ENCODE data around the gene ADGRD1.
"Not testable (repeated sequence)": the region's sequence is repeated elsewhere in the genome, so short reads cannot be mapped to it uniquely, and the experiment has no call there.

ADGRD1 gene

DNA sequence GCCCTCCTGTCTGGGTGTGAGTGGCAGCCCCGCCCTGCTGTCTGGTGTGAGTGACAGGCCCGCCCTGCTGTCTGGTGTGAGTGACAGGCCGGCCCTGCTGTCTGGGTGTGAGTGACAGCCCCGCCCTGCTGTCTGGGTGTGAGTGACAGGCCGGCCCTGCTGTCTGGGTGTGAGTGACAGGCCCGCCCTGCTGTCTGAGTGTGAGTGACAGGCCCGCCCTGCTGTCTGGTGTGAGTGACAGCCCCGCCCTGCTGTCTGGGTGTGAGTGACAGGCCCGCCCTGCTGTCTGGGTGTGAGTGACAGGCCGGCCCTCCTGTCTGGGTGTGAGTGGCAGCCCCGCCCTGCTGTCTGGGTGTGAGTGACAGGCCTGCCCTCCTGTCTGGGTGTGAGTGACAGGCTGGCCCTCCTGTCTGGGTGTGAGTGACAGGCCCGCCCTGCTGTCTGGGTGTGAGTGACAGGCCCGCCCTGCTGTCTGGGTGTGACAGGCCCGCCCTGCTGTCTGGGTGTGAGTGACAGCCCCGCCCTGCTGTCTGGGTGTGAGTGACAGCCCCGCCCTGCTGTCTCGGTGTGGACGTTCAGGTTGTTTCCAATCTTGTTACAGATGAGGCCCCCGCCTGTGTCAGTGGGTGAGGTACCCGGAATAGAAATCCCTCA lies 175.4 kb downstream of the ADGRD1 start:
- DNase-seq = not testable (repeated sequence)

DNA sequence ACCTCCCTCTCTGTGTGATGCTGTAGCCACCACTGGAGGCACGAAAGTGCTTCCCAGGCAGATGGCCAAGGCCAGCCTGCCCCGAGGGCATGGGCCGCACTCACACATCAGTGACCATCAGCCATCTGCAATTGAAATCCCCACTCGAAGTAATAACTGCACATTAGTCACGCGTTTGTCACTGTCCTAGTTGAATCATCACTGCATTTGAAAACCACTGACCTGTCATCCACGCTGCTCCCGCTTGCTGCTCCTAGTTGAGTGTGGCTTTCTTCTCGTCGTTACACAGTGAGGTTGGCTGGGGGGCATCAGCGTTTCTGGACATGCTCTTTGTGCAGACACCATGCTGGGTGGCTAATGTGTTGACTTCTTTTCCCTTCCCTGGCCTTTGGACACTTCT lies 176.1 kb downstream of the ADGRD1 start:
- no peak for DNase-seq

DNA sequence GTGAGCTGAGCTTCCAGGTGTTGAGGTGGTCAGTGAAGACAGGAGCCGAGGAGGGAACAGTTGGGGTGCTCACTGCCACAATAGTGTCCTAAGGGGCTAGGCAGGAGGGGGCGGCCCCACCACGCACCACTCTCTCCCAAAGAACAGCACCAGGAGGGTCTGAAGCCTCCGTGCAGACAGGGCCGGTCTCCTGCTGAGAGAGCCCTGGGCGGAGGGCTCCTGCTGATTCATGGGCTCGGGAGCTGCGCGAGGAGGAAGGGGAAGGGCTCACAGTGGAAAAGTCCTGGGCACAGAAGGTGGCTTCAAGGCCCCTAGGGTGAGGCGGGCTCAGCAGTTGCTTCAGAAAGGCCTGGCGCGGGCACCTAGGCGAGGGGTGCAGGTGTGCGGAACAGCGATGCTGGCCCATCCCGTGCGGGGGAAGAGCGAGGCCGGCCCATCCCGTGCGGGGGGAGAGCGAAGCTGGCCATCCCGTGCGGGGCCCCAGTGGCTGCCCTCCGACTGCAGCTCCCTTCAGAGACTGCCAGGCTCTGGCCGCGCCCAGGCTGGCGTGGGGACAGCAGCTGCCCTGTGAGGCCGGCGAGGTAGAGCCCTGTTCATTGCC lies 176.7 kb downstream of the ADGRD1 start:
- DNase-seq = no peak

DNA sequence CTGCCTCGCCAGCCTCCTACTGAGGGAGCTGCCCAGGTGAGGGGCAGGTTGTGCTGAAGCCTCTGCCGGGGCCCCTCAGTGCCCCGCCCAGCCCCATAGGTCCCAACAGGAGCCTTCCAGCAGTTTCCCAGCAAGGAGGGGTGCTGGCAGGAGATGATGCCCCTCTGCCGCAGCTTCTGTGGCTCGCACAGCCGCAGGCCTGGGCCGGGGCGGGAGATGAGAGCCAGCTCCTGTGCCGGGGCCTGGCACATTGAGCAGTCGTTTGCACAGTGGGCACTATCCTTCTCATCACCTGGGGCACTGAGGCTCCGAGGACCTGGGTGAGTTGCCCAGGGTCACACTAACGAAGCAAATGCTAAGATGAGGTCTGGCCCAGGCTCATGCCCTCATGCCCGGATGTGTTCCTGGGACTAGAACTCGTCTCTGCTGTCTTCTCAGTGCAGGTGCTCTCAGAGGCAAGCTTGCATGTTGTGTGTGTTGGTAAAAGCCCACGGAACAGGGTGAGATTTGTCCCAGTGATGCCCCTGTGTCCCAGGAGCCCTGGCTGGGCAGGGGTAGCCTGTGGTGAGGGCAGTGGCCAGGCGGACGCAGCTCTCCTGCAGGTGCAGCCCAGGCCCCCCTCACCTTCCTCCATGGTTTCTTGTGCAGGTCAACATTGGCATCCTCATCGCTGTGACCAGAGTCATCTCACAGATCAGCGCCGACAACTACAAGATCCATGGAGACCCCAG lies 177.5 kb downstream of the ADGRD1 start:
- no peak for DNase-seq

DNA sequence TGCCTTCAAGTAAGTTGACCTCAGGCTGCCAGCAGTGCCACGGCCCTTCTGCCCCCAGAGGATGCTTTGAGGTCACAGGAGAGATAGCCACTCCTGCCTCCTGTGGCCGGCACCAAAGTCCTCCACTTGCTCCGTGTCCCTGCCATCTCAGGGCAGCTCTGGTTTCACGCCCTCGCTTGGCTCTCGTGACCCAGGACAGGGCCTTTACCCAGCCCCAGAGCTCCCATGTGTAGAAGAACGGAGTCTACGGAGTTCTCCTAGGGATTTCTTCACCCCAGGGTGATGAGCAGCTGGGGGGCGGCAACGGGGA lies 178.1 kb downstream of the ADGRD1 start:
- no peak for DNase-seq

DNA sequence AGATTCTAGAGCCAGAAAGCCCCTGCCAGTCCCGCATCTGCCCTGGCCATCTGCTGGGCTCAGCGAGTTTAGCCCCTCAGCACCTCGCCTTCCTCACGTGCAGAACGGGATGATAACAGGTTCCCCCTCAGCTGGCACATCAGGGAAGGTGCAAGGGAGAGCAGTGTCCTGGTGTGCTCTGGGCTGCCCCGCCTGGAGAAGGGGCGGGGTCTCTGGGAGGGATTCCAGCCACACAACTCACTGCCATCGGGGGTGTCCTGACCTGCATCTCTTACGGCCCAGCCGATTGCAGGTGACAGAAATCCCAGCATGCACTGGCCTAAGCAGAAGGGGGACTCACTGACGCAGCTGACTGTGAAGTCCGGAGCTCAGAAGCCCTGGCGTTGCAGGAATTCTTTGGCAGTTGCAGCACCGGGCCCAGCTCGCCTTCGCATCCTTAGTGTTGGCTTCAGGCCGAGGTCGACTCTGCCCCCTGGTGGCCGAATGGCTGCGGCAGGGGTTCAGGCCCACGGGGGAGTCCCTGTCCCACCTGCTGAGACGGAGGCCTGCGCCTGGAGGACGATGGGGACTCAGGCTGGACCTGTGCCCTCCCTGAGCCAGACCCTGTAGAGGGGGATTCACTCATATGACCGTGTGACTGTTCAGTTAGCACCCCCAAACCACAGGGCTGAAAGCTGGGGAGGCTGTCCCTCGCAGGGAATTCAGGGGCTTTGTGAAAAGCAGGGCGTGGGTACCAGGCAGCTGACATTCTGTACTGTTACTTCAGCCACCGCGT lies 178.6 kb downstream of the ADGRD1 start:
- DNase-seq = no peak

DNA sequence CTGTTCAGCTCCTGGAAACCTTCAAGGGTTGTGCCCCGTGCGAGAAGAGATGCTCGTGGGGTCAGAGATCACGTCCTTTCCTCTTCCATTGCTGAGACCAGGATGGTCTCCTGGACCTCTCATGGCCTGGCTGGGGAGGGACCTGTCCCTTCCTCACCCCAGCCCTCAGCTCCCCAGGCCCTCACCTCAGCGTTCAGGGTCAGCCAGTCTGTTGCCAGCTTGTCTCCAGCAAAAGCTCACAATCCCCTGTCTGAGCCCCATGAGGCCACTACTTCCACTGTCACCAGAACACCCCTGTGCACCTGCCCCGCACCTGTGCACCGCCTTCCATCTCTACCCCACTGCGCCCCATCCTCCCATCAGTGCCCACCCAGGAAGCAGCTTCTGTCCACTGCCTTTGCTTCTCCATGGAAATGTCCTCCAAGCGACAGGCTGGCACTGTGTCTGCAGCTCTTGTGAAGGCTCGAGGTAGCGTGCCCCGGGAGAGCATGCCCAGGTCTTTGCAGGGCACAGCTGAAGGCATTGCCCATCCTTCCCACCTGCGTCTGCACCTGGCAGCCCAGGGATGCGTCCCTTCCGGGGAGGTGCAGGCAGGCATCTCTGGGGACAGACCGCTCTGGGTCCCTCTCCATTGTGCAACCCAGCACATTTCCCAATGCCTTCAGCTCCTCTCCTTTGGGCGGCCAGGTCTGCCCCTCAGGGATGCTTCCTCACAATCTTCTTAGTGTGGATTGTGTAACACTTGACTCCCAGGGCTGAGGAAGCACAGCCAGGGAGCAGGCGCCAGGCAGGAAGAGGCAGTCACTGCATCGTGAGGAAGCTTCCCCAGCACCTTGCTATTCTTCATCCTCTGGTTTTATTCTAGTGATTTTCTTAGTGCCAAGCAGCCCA lies 179.6 kb downstream of the ADGRD1 start:
- no peak for DNase-seq

DNA sequence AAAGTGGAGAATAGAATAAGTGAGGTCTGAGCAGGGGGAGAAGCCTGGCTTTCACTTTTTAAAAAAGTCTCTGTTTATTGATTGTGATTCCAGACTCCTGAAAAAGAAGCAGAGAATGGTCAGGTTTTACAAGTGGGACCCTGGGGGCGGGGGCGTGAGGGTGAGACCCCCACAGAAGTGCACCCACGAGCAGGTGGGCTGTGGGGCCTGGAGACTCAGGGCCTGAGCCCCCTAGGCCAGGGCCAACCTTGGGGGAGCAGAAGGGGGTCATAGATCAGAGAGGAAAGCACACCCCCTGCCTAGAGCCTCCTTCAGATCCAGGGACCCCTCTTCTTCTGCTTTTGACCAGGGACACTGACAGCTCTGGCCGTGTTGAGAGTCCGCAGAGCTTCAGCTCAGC lies 180.3 kb downstream of the ADGRD1 start:
- no peak for DNase-seq

DNA sequence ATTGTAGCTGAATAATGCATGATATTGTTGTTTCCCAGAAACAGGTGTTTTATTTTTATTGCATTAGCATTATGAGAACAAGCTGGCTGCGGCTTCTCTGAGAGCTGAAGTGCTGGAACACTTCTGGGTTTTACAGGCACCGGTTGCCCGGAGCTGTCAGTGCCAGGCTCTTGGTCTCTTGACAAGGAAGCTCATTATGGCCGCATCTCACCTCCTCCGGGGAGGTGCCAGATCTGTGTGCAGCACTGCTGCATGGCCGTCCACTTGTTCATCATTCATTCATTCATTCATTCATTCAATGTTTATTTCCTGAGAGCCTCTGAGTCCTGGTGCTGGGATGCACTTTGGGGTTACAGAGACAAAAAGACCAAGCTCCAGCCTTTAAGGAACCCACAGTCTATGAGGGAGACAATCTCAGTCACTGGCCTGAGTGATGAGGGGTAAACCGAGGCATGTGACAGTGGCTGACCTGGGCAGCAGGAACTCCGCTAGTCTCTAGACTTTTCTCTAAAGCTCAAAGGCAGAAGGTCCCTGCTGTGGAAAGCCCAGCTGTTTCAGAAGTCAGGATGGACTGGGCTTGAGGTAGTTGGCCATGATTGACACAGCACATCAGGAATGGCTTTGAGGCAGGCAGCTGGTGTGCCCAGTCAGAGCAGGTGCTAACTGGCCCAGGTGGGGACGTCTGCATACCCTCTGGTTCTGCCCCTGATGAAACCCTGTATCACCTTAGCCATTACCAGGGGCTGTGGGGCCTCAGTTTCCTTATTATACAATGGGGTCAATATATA lies 181.0 kb downstream of the ADGRD1 start:
- DNase-seq = no peak

DNA sequence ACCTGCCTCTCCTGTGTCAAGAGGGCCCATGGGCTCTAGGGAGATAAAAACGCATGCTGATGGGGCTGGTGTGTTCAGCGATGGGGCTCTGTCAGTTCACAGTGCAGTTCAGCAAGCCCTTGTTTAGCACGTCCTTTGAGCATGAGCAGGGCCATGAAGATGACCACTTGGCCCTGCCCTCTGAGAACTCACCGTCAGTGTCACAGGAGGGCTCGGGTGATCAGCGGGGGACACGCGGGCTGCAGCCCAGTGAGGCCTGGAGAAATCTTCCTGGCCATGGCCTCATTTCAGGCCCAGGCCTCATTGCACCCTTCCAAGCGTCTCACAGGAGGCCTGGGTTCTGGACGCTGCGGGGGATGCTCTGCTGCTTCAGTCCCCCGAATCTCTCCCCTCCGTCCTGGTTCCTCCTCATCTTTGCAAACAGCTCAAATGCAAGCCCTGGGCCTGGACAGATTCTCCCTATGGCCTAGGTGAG lies 181.6 kb downstream of the ADGRD1 start:
- DNase-seq = no peak

DNA sequence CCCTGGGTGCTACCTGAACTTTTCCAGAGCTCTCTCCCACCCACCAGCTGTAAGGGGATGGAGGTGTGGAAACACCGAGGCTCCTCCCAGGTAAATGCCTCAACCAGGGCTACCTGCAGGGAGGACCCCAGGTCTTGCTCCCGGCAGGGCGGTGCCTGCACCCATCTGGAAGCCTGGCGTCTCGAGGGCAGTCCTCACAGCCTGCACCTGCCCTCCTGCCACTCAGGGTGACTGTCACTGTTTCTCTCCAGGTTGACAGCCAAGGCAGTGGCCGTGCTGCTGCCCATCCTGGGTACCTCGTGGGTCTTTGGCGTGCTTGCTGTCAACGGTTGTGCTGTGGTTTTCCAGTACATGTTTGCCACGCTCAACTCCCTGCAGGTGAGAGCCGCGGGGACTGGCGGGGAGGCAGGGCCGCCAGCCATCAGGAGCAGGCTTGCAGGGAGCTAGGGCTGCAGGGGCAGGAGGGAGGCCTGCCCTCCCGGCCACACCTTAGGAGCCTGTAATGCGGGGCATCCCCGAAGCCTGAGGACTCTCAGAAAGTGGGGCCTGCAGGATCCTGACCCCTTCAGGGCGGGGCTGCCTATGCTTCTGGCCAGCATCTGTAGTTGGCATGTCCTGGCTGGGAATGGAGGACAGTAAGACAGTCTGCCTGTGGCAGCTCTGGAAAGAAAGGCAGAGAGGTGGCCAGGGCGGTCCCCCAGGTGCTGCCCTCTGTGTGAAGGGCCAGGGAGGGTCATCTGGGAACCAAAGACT lies 182.3 kb downstream of the ADGRD1 start:
- no peak for DNase-seq

DNA sequence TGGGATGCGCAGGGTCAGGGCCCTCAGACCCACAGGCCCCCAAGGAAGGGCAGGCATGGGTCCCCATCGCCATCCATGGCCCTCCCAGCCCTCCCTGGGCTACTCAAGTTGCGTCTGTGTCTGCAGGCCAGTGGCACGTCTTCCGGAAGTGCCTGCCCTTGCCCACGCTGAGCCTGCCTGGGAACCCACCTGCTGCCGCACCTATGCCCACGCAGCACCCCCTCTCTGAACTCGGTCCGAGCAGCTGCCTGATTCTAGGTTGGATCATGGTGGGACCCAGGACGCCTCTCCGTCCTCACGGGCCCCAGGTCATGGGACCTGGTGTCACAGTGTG lies 182.8 kb downstream of the ADGRD1 start:
- no peak for DNase-seq

DNA sequence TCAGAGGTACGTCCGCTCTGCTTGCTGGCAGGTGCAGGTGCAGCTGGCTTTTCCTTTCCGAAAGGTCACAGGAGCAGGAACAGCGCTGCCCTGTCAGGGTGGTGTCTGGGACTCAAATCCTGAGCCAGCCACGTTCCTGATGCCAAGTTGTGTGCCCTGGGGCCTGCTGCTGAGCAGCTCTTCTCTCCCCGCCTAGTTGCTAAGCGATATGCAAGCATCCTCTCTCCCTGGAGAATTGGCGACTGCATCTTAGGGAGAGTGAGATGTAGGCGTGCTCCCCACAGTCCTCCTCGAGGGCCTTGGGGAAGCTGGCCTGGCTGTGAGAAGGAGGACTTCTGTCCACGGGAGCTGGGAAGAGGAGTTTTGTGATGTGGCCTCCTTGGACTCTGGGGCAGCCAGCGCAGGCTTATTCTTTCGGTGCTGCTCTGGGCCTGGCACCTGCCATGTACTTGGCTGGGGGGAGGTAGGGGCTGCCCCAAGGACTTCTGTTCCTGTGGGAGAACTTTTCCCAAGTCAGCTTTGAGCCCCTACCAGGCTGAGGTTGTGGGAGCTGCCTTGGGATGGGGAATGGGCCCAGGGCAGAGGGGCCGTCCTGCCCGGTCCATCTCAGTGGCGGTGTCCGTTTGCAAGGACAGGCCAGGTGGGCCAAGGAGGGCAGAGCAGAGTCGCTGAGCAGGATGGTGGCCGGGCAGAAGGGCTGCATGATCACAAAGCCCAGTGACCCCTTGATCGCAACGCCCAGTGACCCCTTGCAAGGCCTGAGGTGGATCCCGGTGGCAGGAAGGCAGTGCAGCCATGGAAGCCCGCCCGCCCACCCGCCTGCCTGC lies 183.5 kb downstream of the ADGRD1 start:
- DNase-seq = no peak

DNA sequence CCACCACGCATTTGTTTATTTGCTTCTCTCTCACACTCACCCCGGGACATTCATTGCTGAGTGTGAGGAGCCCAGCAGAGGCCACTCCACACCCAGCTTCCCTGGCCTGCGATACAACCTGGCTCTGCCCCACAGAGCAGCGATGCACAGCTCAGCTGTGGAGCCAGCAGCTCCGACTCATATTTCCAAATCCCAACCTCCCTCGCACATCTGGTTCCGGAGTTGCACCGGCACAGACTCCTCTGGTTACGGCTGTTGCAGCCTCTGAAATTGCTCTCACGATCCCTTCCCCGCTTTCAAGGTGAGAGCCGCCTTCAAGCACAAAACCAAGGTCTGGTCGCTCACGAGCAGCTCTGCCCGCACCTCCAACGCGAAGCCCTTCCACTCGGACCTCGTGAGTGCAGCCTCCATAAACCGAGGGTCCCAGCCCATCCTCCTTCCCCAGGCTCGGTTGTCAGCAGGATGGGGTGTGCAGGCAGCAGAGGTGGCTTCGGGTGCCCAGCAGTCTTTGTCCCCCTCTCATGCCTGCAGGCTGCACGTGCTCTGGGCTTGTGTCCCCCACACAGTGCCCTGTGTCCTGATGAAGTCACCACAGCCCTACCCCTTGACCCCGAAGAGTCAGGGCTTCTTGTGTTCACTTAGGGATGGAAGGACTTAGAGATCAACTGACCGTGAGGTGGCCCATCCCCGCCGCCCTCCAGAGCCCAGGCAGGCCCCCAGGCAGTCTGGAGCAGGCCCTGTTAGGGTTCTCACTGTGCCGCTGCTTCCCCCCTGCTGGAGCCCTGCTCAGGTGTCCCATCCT lies 184.3 kb downstream of the ADGRD1 start:
- DNase-seq = no peak

DNA sequence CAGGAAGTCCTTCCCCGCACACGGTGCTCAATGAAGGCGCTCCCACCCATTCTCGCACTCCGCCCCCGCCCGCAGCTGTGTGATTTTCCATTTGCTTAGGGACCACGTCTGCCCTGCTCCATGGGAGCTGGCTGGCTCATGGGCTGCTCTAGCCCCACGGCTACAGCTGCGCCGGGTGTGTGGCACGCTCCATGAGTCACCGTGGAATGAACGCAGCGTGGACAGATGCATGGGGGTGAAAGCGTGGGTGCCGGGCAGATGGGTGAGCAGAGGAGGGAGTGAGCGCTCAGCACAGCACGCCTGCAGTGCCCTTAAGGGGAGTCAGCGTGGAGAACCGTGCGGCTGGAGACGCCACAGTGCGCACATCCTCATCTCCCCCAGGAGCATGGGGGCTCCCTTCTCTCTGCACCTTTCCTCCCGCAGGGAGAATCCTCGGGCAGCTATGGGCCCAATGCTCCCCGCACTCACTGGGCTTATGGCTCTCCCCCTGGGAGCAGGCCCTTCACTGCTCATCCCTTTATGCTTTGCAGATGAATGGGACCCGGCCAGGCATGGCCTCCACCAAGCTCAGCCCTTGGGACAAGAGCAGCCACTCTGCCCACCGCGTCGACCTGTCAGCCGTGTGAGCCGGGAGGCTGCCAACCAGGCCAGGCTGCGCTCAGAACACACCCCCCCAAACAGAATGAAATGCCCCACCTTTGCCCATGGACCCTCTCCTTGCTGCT lies 185.1 kb downstream of the ADGRD1 start:
- no peak for DNase-seq

DNA sequence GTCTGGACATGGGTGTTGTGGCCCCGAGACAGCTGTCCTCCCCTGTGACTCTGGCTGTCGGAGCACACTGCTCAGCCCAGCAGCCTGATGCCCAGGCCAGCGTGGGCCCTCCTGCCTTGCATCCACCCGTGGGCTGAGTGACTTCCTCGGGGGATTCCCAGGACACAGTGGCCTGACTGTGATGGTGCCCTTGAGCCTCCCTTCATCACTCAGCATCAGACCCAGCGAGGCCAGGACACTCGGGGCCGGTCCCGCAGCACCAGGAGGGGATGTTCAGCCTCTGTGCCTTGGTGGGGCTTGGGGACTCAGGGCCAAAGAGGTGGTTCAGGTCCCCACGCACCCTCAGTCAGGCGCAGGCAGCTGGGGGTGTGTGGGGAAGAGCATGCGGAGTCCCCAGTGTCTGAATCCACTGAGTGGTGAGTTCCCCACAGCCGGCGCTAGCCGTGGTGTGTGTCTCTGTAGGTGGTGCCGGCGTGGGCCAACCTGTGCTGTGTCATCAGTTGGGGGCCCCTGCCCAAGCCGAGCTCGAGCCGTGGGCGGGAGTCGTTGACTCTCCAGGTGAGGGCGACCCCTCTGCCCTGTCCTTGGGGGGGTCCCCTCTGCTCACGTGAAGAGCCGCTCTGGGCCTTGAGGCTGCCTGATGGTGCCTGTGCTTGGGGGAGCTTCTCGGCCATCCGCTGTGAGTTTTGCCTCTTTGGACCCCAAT lies 185.8 kb downstream of the ADGRD1 start:
- no peak for DNase-seq

DNA sequence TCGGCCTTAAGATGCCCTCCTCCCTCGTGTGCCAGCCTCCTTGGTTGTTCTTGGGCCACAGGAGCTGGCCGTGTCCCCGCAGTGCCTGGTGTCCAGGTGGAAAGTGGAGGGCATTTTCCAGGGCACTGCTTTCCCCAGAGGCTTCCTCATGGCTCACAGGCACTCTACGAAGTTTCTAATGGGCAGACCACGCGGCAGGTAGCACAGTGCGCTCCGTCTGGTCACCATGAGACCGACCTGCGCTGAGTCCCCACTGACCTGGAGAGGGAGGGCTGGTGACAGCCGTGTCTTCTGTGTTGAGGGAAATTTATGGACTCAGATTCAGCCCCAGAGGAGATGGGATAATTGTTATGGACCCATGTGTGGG lies 186.3 kb downstream of the ADGRD1 start:
- DNase-seq = no peak

DNA sequence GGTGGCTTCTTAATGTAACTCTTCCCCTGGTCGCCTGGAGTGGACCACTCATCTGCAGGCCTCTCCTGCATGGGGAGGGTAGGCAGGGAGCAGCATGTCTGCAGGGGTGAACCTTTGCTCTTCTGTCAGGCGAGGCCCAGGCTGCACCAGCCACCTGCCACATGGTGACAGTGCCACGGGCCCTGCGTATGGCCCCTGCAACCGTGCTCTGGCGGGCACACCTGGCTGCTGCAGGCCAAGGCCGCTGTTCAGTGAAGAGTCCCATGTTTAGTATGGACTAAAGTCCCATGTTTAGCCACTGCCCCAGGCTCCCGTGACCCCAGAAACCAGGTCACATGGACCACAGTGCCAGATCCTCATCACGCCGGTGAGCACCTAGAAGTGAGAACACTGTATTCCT lies 187.0 kb downstream of the ADGRD1 start:
- DNase-seq = no peak
